Mucosa of rectum (tissue), 2 donors: ENCODE measurements around the gene FBXO40.
A peak's percentile ranks its signal among the peaks of the same experiment; 100 is the strongest.

ENCODE experiments used
- H3K27ac ChIP-seq, 2 donors: one replicate each; pipeline ENCODE4 v1.7.0; 2013; ENCODE audit warnings: inconsistent platforms in 2 of 2, low read depth in 2 of 2, low read length in 2 of 2
- H3K27me3 ChIP-seq, 2 donors: one replicate each; pipeline ENCODE4 v1.7.0; 2013; ENCODE audit warnings: low read length in 2 of 2; ENCODE audit not compliant: control insufficient read depth in 2 of 2, insufficient read depth in 2 of 2
- H3K36me3 ChIP-seq, 2 donors: one replicate each; pipeline ENCODE4 v1.7.0; 2013; ENCODE audit warnings: low read length in 2 of 2; ENCODE audit not compliant: control insufficient read depth in 2 of 2, insufficient read depth in 2 of 2
- H3K4me1 ChIP-seq, 2 donors: one replicate each; pipeline ENCODE4 v1.7.0; 2013; ENCODE audit warnings: low read length in 2 of 2, mild to moderate bottlenecking in 1 of 2; ENCODE audit not compliant: control insufficient read depth in 2 of 2, insufficient read depth in 2 of 2
- H3K4me3 ChIP-seq, 2 donors: one replicate each; pipeline ENCODE4 v1.7.0; 2013; ENCODE audit warnings: low read length in 2 of 2
- H3K9ac ChIP-seq, 2 donors: one replicate each; pipeline ENCODE4 v1.7.0; 2013; ENCODE audit warnings: low read length in 2 of 2, low read depth in 1 of 2, mild to moderate bottlenecking in 1 of 2
- H3K9me3 ChIP-seq, 2 donors: one replicate each; pipeline ENCODE4 v1.7.0; 2013; ENCODE audit warnings: low read length in 2 of 2; ENCODE audit not compliant: control insufficient read depth in 2 of 2
- donor health status: healthy.
- donor health status: Normal muscosa, but diverticular disease.

The FBXO40 gene

GRCh38 chr3:121592856-121593702 is at the start of gene FBXO40:
Gene FBXO40, plus strand, starts transcription at chr3:121593379. Its CDS starts 27,197 bp downstream, at chr3:121620576.
- Histone ChIP-seq H3K4me3 (no peak within 1 kb of the TSS), H3K27ac (no peak within 1 kb of the TSS), H3K27me3 (no peaks in the 10 kb centered on the region), H3K36me3 (no peaks in the 10 kb centered on the region), H3K9ac (no peak within 1 kb of the TSS), H3K4me1 (no peaks in the 10 kb centered on the region), H3K9me3 (no peaks in the 10 kb centered on the region)

- Histone ChIP-seq H3K36me3 (no peaks in the 10 kb centered on the region), H3K9me3 (no peaks in the 10 kb centered on the region), H3K9ac (peak overlapping the region; percentile 52 to 60), H3K4me1 (peaks cover 10 to 15% of the 10 kb centered on the region in 2 donors), H3K27me3 (no peaks in the 10 kb centered on the region), H3K4me3 (peak overlapping the region; percentile 85 to 88), H3K27ac (no peak overlapping the region)
These were observed 48.1 kb upstream of the FBXO40 start for GRCh38 chr3:121545049-121545573.

- H3K4me3 ChIP-seq: peak within 1 kb of the TSS; percentile 85 to 88
- no peaks in the 10 kb centered on the region for H3K27me3 ChIP-seq
- H3K27ac ChIP-seq: peak within 1 kb of the TSS; percentile 74 to 82
- no peaks in the 10 kb centered on the region for H3K9me3 ChIP-seq
- peak within 1 kb of the TSS; percentile 60 to 71 for H3K9ac ChIP-seq
- no peaks in the 10 kb centered on the region for H3K36me3 ChIP-seq
- H3K4me1 ChIP-seq: peaks cover 10 to 15% of the 10 kb centered on the region in 2 donors
These were observed 47.4 kb upstream of the FBXO40 start, which contains the start of gene POLQ for GRCh38 chr3:121545574-121546455. Gene POLQ, minus strand, starts transcription at chr3:121545988. Its CDS starts 111 bp downstream, at chr3:121545877.

DNA sequence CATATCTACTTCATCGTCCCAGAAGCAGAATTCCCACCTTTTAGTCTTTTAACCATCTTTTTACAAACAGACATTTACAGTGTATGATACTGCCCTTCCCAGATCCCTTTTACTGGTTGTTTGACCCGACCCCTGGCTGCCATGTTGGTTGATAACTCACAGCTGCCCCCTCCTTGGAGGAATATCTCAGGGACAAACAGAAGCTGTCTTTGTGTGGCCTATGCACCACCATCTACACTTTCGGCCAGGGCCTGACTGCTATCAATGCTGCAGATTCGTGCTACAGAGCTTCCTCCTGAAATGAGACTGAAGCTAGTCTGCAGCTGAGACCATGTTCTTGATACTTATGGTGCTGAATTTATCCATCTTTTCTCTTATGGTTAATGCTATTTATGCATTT is 40.8 kb upstream of the FBXO40 start:
- H3K27me3 ChIP-seq: no peaks in the 10 kb centered on the region
- peaks cover 4 to 10% of the 10 kb centered on the region in 2 donors for H3K4me1 ChIP-seq
- no peaks in the 10 kb centered on the region for H3K9me3 ChIP-seq
- H3K36me3 ChIP-seq: no peaks in the 10 kb centered on the region
- H3K27ac ChIP-seq: no peak overlapping the region
- H3K4me3 ChIP-seq: no peak overlapping the region
- no peak overlapping the region for H3K9ac ChIP-seq

DNA sequence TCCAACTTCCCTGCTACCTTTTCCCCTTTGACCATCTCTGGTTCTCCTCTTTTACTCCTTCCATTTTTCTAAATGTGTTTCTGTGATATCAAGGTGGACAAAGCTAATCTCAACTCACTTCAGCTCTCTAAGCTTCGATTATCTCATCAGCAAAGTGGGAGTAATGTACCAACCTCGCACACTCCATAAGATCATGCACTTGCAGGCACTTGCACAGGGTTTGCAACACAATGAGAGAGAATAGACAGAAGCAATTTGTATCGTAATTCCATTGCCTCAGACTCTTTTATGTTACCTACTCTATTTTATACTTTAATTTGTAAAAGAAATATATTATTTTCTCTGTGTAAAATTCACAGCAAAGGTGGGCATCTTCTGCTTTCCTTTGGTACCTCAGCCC is 40.4 kb upstream of the FBXO40 start:
- Histone ChIP-seq H3K27ac (no peak overlapping the region), H3K36me3 (no peaks in the 10 kb centered on the region), H3K9ac (no peak overlapping the region), H3K4me3 (no peak overlapping the region), H3K4me1 (peaks cover 4 to 12% of the 10 kb centered on the region in 2 donors), H3K27me3 (no peaks in the 10 kb centered on the region), H3K9me3 (no peaks in the 10 kb centered on the region)

DNA sequence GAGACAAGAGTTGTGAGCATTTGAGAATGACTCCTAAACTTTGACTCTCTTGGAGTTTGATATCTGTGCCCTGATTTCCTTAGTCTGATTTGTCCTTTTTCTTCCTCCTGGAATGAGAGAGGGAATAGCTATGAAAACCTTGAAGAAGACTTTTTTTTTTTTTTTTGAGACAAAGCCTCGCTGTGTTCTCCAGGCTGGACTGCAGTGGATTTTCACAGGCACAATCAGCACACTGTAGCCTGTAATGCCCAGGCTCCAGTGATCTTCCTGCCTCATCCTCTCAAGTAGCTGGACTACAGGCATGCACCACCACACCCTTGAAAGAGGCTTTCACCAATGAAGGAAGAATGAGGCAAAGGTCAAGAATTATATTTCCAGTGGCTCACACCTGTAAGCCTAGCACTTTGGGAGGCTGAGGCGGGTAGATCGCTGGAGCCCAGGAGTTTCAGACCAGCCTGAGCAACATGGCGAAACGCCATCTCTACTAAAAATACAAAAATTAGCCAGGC is 35.7 kb upstream of the FBXO40 start:
- H3K27me3 ChIP-seq: no peaks in the 10 kb centered on the region
- H3K9ac ChIP-seq: no peak overlapping the region
- H3K4me1 ChIP-seq: peaks cover 3% of the 10 kb centered on the region in 2 donors
- H3K27ac ChIP-seq: no peak overlapping the region
- H3K36me3 ChIP-seq: no peaks in the 10 kb centered on the region
- no peak overlapping the region for H3K4me3 ChIP-seq
- no peaks in the 10 kb centered on the region for H3K9me3 ChIP-seq

- H3K36me3 ChIP-seq: no peaks in the 10 kb centered on the region
- no peak overlapping the region for H3K27ac ChIP-seq
- H3K9ac ChIP-seq: no peak overlapping the region
- H3K9me3 ChIP-seq: no peaks in the 10 kb centered on the region
- H3K4me1 ChIP-seq: peaks cover 3% of the 10 kb centered on the region in 2 donors
- no peak overlapping the region for H3K4me3 ChIP-seq
- no peaks in the 10 kb centered on the region for H3K27me3 ChIP-seq
These were observed 31.0 kb upstream of the FBXO40 start for GRCh38 chr3:121562148-121562547.

DNA sequence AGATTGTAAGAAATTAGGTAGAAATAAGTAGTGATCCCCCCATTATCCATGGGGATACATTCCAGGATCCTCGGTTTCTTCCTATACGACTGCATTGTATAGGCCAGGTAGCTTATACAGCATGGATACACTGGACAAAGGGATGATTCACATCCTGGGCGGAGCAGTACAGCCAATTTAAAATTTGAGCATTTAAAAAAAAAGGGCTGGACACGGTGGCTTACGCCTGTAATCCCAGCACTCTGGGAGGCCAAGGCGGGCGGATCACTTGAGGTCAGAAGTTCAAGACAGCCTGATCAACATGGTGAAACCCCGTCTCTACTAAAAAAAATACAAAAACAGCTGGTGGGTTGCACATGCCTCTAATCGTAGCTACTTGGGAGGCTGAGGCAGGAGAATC is 26.4 kb upstream of the FBXO40 start:
- Histone ChIP-seq H3K9ac (no peak overlapping the region), H3K27me3 (no peaks in the 10 kb centered on the region), H3K27ac (no peak overlapping the region), H3K36me3 (no peaks in the 10 kb centered on the region), H3K4me3 (no peak overlapping the region), H3K9me3 (no peaks in the 10 kb centered on the region), H3K4me1 (peaks cover 0 to under 1% of the 10 kb centered on the region in 2 donors)

- H3K27ac ChIP-seq: no peak within 1 kb of the TSS
- H3K4me3 ChIP-seq: no peak within 1 kb of the TSS
- H3K4me1 ChIP-seq: no peaks in the 10 kb centered on the region
- H3K27me3 ChIP-seq: no peaks in the 10 kb centered on the region
- H3K9ac ChIP-seq: no peak within 1 kb of the TSS
- no peaks in the 10 kb centered on the region for H3K36me3 ChIP-seq
- H3K9me3 ChIP-seq: no peaks in the 10 kb centered on the region
These were observed 25.5 kb upstream of the FBXO40 start, which contains the start of gene ARGFX for GRCh38 chr3:121567649-121568048. Gene ARGFX, plus strand, starts transcription at chr3:121567949. Its CDS starts 2,765 bp downstream, at chr3:121570714.
